K562 (cell line): ENCODE measurements around the gene CD3D. TPM values are rescaled to one million over a fixed set of nuclear protein-coding genes. Genes with fewer than 3 reads are reported as not detected.
A peak's percentile ranks its signal among the peaks of the same experiment; 100 is the strongest.

Experiments used
- ERF ChIP-seq: fragments of 450-650 bp; formaldehyde crosslinking; IDR thresholded peaks from 2 replicates; pipeline ENCODE4 v1.4.0; 2020; ENCODE audit warnings: mild to moderate bottlenecking, mixed read lengths
- GABPB2 ChIP-seq: fragments of 250-450 bp; sonication (Bioruptor Pico); conservative IDR thresholded peaks from 2 replicates; pipeline ENCODE4 v1.5.1; 2021; ENCODE audit warnings: mild to moderate bottlenecking
- KAT2B ChIP-seq: IDR thresholded peaks from one replicate; pipeline ENCODE4 v1.6.1; 2012; ENCODE audit warnings: low read depth, mild to moderate bottlenecking, control low read depth, inconsistent platforms, low read length, moderate library complexity
- KAT7 ChIP-seq: sonication (generic); formaldehyde crosslinking; IDR thresholded peaks from 2 replicates; pipeline ENCODE4 v1.8.0; 2022; ENCODE audit warnings: missing genetic modification reagents, mild to moderate bottlenecking, borderline replicate concordance
- MECOM ChIP-seq: fragments of 250-450 bp; sonication (Bioruptor Pico); IDR thresholded peaks from 2 replicates; pipeline ENCODE4 v1.8.0; 2022; ENCODE audit warnings: inconsistent platforms
- NFATC3 ChIP-seq: fragments of 450-650 bp; IDR thresholded peaks from 2 replicates; pipeline ENCODE4 v1.6.1; 2017; ENCODE audit warnings: mild to moderate bottlenecking
- PPARD ChIP-seq: fragments of 250-450 bp; sonication (Bioruptor Pico); IDR thresholded peaks from 2 replicates; pipeline ENCODE4 v1.8.0; 2022; ENCODE audit warnings: inconsistent platforms, mild to moderate bottlenecking, moderate library complexity
- SMAD3 ChIP-seq: fragments of 450-650 bp; formaldehyde crosslinking; conservative IDR thresholded peaks from 2 replicates; pipeline ENCODE4 v1.4.0; 2020; ENCODE audit warnings: mild to moderate bottlenecking
- SMAD4 ChIP-seq: fragments of 250-450 bp; sonication (Bioruptor Pico); conservative IDR thresholded peaks from 2 replicates; pipeline ENCODE4 v1.8.0; 2021; ENCODE audit warnings: inconsistent platforms, mild to moderate bottlenecking, moderate library complexity
- VEZF1 ChIP-seq: fragments of 200-800 bp; sonication (Bioruptor generic); IDR thresholded peaks from 2 replicates; pipeline ENCODE4 v1.6.1; 2017; ENCODE audit warnings: missing genetic modification characterization, missing compliant biosample characterization
- XRCC5 ChIP-seq: fragments of 200-400 bp; formaldehyde crosslinking; IDR thresholded peaks from 2 replicates; pipeline ENCODE4 v1.6.1; 2017; ENCODE audit warnings: low read depth, mild to moderate bottlenecking, low read length
- ZNF239 ChIP-seq: fragments of 250-450 bp; sonication (Bioruptor Pico); IDR thresholded peaks from 2 replicates; pipeline ENCODE4 v1.4.0; 2020; ENCODE audit warnings: mild to moderate bottlenecking
- ZNF318 ChIP-seq, 2 experiments: fragments of 450-650 bp; IDR thresholded peaks; 2 replicates each; pipeline ENCODE4 v1.6.1; 2016; ENCODE audit warnings: mild to moderate bottlenecking in 2 of 2, borderline replicate concordance in 1 of 2, low read depth in 1 of 2, moderate library complexity in 1 of 2
- polyA plus RNA-seq, 8 experiments: library from polyadenylated mRNA; depleted of rRNA in 4 of 8; stranded (reverse) in 5 of 8; unstranded in 3 of 8; fragments of >200 nt; fragmentation: Nextera tagmentation in 2 of 8; fragmentation: Illumina TruSeq in 1 of 8; extraction: Ambion mirVana in 2 of 8; extraction: Trizol in 1 of 8; gene quantifications; 2 replicates each; pipeline versions ENCODE4 v1.2.1 to v1.2.3, GENCODE V29; 2011 to 2014; ENCODE audit warnings: inconsistent platforms in 1 of 8, missing spikeins in 1 of 8
- total RNA-seq, 7 experiments: library from RNA; depleted of rRNA in 6 of 7; stranded (reverse); fragments of >200 nt in 6 of 7; fragmentation: Illumina TruSeq in 2 of 7; extraction: Trizol in 2 of 7; gene quantifications; 2 replicates each; pipeline versions ENCODE4 v1.2.1 to v1.2.3, GENCODE V29; 2011 to 2021; ENCODE audit warnings: low replicate concordance in 1 of 7
- TF ChIP-seq, protein P1 (sequence below): sonication (generic); IDR thresholded peaks from 2 replicates; pipeline ENCODE4 v1.6.1; 2016
- TF ChIP-seq, protein P2 (sequence below), 2 experiments: IDR thresholded peaks; 2 replicates each; pipeline ENCODE4 v1.6.1; 2012; ENCODE audit warnings: improper control_type of control experiment in 2 of 2, low read depth in 2 of 2, low read length in 2 of 2, borderline replicate concordance in 1 of 2

CD3D gene
- total and polyA plus RNA-seq, 9 of the 15 experiments (the other 6 are each of a cell fraction or from before 2014, with no cell fraction given) = 36.2 to 238 (median 67.1) TPM

GRCh38 chr11:118338637-118339061 is 3.9 kb downstream of the CD3D start (continued):
- no peak for TF ChIP-seq ZNF318 (IDR thresholded peaks at IDR 0.05; ENCODE audit: borderline replicate concordance in 1 of 2, low read depth in 1 of 2)
- TF ChIP-seq VEZF1 (CRISPR knock-in tag) = 0 out of 2 replicates have a peak, but pooled peaks have one; percentile 14
- TF ChIP-seq, protein P1, sequence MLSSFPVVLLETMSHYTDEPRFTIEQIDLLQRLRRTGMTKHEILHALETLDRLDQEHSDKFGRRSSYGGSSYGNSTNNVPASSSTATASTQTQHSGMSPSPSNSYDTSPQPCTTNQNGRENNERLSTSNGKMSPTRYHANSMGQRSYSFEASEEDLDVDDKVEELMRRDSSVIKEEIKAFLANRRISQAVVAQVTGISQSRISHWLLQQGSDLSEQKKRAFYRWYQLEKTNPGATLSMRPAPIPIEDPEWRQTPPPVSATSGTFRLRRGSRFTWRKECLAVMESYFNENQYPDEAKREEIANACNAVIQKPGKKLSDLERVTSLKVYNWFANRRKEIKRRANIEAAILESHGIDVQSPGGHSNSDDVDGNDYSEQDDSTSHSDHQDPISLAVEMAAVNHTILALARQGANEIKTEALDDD = peak; percentile 52; the same call in 1 of the 2 replicates
- TF ChIP-seq PPARD (CRISPR knock-in tag) = no peak
- no peak for TF ChIP-seq MECOM (CRISPR knock-in tag)
- 0 out of 2 replicates have a peak, but pooled peaks have one; percentile 62 for TF ChIP-seq ERF
- no peak for TF ChIP-seq KAT2B
- TF ChIP-seq XRCC5 = no peak
- TF ChIP-seq, protein P2, sequence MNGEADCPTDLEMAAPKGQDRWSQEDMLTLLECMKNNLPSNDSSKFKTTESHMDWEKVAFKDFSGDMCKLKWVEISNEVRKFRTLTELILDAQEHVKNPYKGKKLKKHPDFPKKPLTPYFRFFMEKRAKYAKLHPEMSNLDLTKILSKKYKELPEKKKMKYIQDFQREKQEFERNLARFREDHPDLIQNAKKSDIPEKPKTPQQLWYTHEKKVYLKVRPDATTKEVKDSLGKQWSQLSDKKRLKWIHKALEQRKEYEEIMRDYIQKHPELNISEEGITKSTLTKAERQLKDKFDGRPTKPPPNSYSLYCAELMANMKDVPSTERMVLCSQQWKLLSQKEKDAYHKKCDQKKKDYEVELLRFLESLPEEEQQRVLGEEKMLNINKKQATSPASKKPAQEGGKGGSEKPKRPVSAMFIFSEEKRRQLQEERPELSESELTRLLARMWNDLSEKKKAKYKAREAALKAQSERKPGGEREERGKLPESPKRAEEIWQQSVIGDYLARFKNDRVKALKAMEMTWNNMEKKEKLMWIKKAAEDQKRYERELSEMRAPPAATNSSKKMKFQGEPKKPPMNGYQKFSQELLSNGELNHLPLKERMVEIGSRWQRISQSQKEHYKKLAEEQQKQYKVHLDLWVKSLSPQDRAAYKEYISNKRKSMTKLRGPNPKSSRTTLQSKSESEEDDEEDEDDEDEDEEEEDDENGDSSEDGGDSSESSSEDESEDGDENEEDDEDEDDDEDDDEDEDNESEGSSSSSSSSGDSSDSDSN (IDR thresholded peaks at IDR 0.05; ENCODE audit: borderline replicate concordance in 1 of 2, low read depth in 2 of 2, low read length in 2 of 2) = 0 out of 4 replicates have a peak, but pooled peaks of 1 of the 2 experiments have one; percentile 16
- TF ChIP-seq NFATC3 = peak; percentile 94
- peak; percentile 30; the same call in 1 of the 2 replicates for TF ChIP-seq SMAD4 (CRISPR knock-in tag)
- TF ChIP-seq GABPB2 (CRISPR knock-in tag) = no peak
- no peak for TF ChIP-seq KAT7 (CRISPR knock-in tag)
- peak; percentile 28; the same call in 1 of the 2 replicates for TF ChIP-seq ZNF239 (CRISPR knock-in tag)
- 0 out of 2 replicates have a peak, but pooled peaks have one; percentile 28 for TF ChIP-seq SMAD3
